ENCODE results near the gene COX14. TPM values are rescaled to one million over a fixed set of nuclear protein-coding genes. Genes with fewer than 3 reads are reported as not detected.
A peak's percentile ranks its signal among the peaks of the same experiment; 100 is the strongest.

Gene COX14
- total and polyA plus RNA-seq, 7 experiments from 2014 or later, result 37.2 to 244 (median 49.0) TPM

- ATAC-seq, result peak; percentile 9
- Mint-ChIP-seq H3K27ac (peak overlapping the region in 2 of 9 donors; percentile 34 to 66), H3K4me1 (peaks cover 0 to 3% (median 0%) of the 10 kb centered on the region in 7 donors), H3K9me3 (no peaks in the 10 kb centered on the region), H3K27me3 (no peaks in the 10 kb centered on the region), H3K36me3 (peaks cover 0 to 16% (median 15%) of the 10 kb centered on the region in 5 donors), H3K4me3 (no peak overlapping the region)
- intact Hi-C loops (cut with micrococcal nuclease), result no loop called here
- Histone ChIP-seq H3K36me3 (ENCODE audit: control insufficient read depth in 2 of 3, insufficient read depth in 3 of 3, low read length in 3 of 3) (peaks cover 0 to 30% (median 14%) of the 10 kb centered on the region in 3 experiments), H3K4me1 (ENCODE audit: control insufficient read depth in 2 of 2, insufficient read depth in 2 of 2, low read length in 2 of 2) (no peaks in the 10 kb centered on the region), H3K4me3 (ENCODE audit: low read length) (no peak overlapping the region), H3K27me3 (ENCODE audit: control insufficient read depth in 2 of 2, insufficient read depth in 2 of 2, low read length in 2 of 2) (peaks cover 0 to 3% of the 10 kb centered on the region in 2 donors), H3K9me3 (ENCODE audit: control insufficient read depth in 2 of 3, low read length in 3 of 3) (no peaks in the 10 kb centered on the region), H3K27ac (ENCODE audit: low read depth, low read length) (no peak overlapping the region)
- CTCF ChIA-PET, result interaction anchor here (1.1 to 1.3 kb wide), 3 partner anchors 9 to 73 kb away, joined by 4 read pairs; partner anchors contain the start of gene COX14
- POLR2A ChIA-PET, result interaction anchor here (2.3 kb wide), 1 partner anchor 9 kb away, joined by 11 read pairs; the partner anchor contains the start of gene COX14
- no peak for DNase-seq
Observed at GRCh38 chr12:50102646-50103309, 9.3 kb upstream of the COX14 start.

GRCh38 chr12:50103351-50103750, 8.7 kb upstream of the COX14 start:
- Mint-ChIP-seq H3K27ac (peak overlapping the region in 2 of 9 donors; percentile 34 to 66), H3K36me3 (peaks cover 0 to 12% (median 10%) of the 10 kb centered on the region in 5 donors), H3K9me3 (no peaks in the 10 kb centered on the region), H3K27me3 (no peaks in the 10 kb centered on the region), H3K4me3 (no peak overlapping the region), H3K4me1 (peaks cover 0 to 3% (median 0%) of the 10 kb centered on the region in 7 donors)
- H3K36me3 ChIP-seq (ENCODE audit: control insufficient read depth in 2 of 3, insufficient read depth in 3 of 3, low read length in 3 of 3), result peaks cover 0 to 25% (median 8%) of the 10 kb centered on the region in 3 experiments
- ATAC-seq (no peak), DNase-seq (no peak)
- ChIA-PET POLR2A (interaction anchor here (2.3 kb wide), 1 partner anchor 8 kb away, joined by 11 read pairs; the partner anchor contains the start of gene COX14), CTCF (interaction anchor here (1.1 to 1.3 kb wide), 2 partner anchors 8 to 73 kb away, joined by 4 read pairs; partner anchors contain the start of gene COX14)
- H3K27ac ChIP-seq (ENCODE audit: low read depth, low read length), result no peak overlapping the region
- peaks cover 0 to 2% of the 10 kb centered on the region in 2 donors for H3K27me3 ChIP-seq (ENCODE audit: control insufficient read depth in 2 of 2, insufficient read depth in 2 of 2, low read length in 2 of 2)
- intact Hi-C loops (cut with micrococcal nuclease), result no loop called here
- no peaks in the 10 kb centered on the region for H3K4me1 ChIP-seq (ENCODE audit: control insufficient read depth in 2 of 2, insufficient read depth in 2 of 2, low read length in 2 of 2)
- no peaks in the 10 kb centered on the region for H3K9me3 ChIP-seq (ENCODE audit: control insufficient read depth in 2 of 3, low read length in 3 of 3)
- no peak overlapping the region for H3K4me3 ChIP-seq (ENCODE audit: low read length)

GRCh38 chr12:50103767-50104321, 8.2 kb upstream of the COX14 start, which contains the start of gene GPD1:
GPD1 (plus strand) TSS chr12:50104008; CDS start chr12:50104051, 43 bp downstream.
- POLR2A ChIA-PET, result interaction anchor here (0.5 to 2.3 kb wide), 2 partner anchors 8 to 19 kb away, joined by 3 to 11 read pairs; partner anchors contain the start of genes COX14 and SMARCD1
- no peaks in the 10 kb centered on the region for H3K27me3 Mint-ChIP-seq
- H3K36me3 Mint-ChIP-seq, result peaks cover 0 to 11% (median 9%) of the 10 kb centered on the region in 5 donors
- no peak within 1 kb of the TSS for H3K27ac ChIP-seq (ENCODE audit: low read depth, low read length)
- ATAC-seq (peak; percentile 42), DNase-seq (peak in 1 of 9 donors; percentile 37)
- H3K9me3 Mint-ChIP-seq, result no peaks in the 10 kb centered on the region
- intact Hi-C loops (cut with micrococcal nuclease), result no loop called here
- H3K4me3 Mint-ChIP-seq, result peak within 1 kb of the TSS in 1 of 10 donors; percentile 51
- peaks cover 0 to 3% (median 0%) of the 10 kb centered on the region in 7 donors for H3K4me1 Mint-ChIP-seq
- H3K4me1 ChIP-seq (ENCODE audit: control insufficient read depth in 2 of 2, insufficient read depth in 2 of 2, low read length in 2 of 2), result no peaks in the 10 kb centered on the region
- CTCF ChIA-PET, result interaction anchor here (1.1 to 1.3 kb wide), 2 partner anchors 8 to 72 kb away, joined by 4 read pairs; partner anchors contain the start of gene COX14
- H3K9me3 ChIP-seq (ENCODE audit: control insufficient read depth in 2 of 3, low read length in 3 of 3), result no peaks in the 10 kb centered on the region
- no peak within 1 kb of the TSS for H3K4me3 ChIP-seq (ENCODE audit: low read length)
- H3K27me3 ChIP-seq (ENCODE audit: control insufficient read depth in 2 of 2, insufficient read depth in 2 of 2, low read length in 2 of 2), result no peaks in the 10 kb centered on the region
- H3K27ac Mint-ChIP-seq, result peak within 1 kb of the TSS in 3 of 9 donors; percentile 34 to 66 (median 55)
- H3K36me3 ChIP-seq (ENCODE audit: control insufficient read depth in 2 of 3, insufficient read depth in 3 of 3, low read length in 3 of 3), result peaks cover 0 to 20% (median 4%) of the 10 kb centered on the region in 3 experiments

- H3K27me3 ChIP-seq (ENCODE audit: control insufficient read depth in 2 of 2, insufficient read depth in 2 of 2, low read length in 2 of 2), result no peaks in the 10 kb centered on the region
- H3K4me1 Mint-ChIP-seq, result peaks cover 0 to 3% (median 0%) of the 10 kb centered on the region in 7 donors
- POLR2A ChIA-PET, result interaction anchor here (0.5 kb wide), 1 partner anchor 20 kb away, joined by 3 read pairs; the partner anchor contains the start of gene SMARCD1
- no peak overlapping the region for H3K4me3 ChIP-seq (ENCODE audit: low read length)
- no peaks in the 10 kb centered on the region for H3K27me3 Mint-ChIP-seq
- H3K36me3 ChIP-seq (ENCODE audit: control insufficient read depth in 2 of 3, insufficient read depth in 3 of 3, low read length in 3 of 3), result peaks cover 0 to 11% (median 0%) of the 10 kb centered on the region in 3 experiments
- H3K4me3 Mint-ChIP-seq, result no peak overlapping the region
- ATAC-seq (no peak), DNase-seq (no peak)
- CTCF ChIA-PET, result interaction anchor here (0.6 kb wide), 1 partner anchor 31 kb away, joined by 4 read pairs; no protein-coding TSS in a partner anchor
- peaks cover 0 to 7% (median 5%) of the 10 kb centered on the region in 5 donors for H3K36me3 Mint-ChIP-seq
- H3K9me3 ChIP-seq (ENCODE audit: control insufficient read depth in 2 of 3, low read length in 3 of 3), result no peaks in the 10 kb centered on the region
- H3K9me3 Mint-ChIP-seq, result no peaks in the 10 kb centered on the region
- H3K4me1 ChIP-seq (ENCODE audit: control insufficient read depth in 2 of 2, insufficient read depth in 2 of 2, low read length in 2 of 2), result no peaks in the 10 kb centered on the region
- no peak overlapping the region for H3K27ac ChIP-seq (ENCODE audit: low read depth, low read length)
- H3K27ac Mint-ChIP-seq, result no peak overlapping the region
- intact Hi-C loops (cut with micrococcal nuclease), result no loop called here
Observed at GRCh38 chr12:50104417-50105366, 7.3 kb upstream of the COX14 start.

- Mint-ChIP-seq H3K27me3 (no peaks in the 10 kb centered on the region), H3K4me1 (peaks cover 0 to 10% (median 6%) of the 10 kb centered on the region in 7 donors), H3K9me3 (no peaks in the 10 kb centered on the region), H3K27ac (peak overlapping the region in 1 of 9 donors; percentile 65), H3K36me3 (peaks cover 0 to 3% (median 0%) of the 10 kb centered on the region in 5 donors), H3K4me3 (no peak overlapping the region)
- Histone ChIP-seq H3K36me3 (ENCODE audit: control insufficient read depth in 2 of 3, insufficient read depth in 3 of 3, low read length in 3 of 3) (no peaks in the 10 kb centered on the region), H3K27ac (ENCODE audit: low read depth, low read length) (no peak overlapping the region), H3K9me3 (ENCODE audit: control insufficient read depth in 2 of 3, low read length in 3 of 3) (no peaks in the 10 kb centered on the region), H3K4me1 (ENCODE audit: control insufficient read depth in 2 of 2, insufficient read depth in 2 of 2, low read length in 2 of 2) (peaks cover 0 to 2% of the 10 kb centered on the region in 2 donors), H3K4me3 (ENCODE audit: low read length) (no peak overlapping the region), H3K27me3 (ENCODE audit: control insufficient read depth in 2 of 2, insufficient read depth in 2 of 2, low read length in 2 of 2) (no peaks in the 10 kb centered on the region)
- POLR2A ChIA-PET, result interaction anchor here (0.5 to 1.7 kb wide), 2 partner anchors 20 to 81 kb away, joined by 3 to 6 read pairs; partner anchors contain the start of gene RACGAP1
- intact Hi-C loops (cut with micrococcal nuclease), result no loop called here
- CTCF ChIA-PET, result interaction anchor here (0.5 to 1.2 kb wide), 2 partner anchors 16 to 1463 kb away, joined by 3 to 4 read pairs; no protein-coding TSS in a partner anchor
- ATAC-seq (no peak), DNase-seq (no peak)
Observed at GRCh38 chr12:50105913-50106450, 6.1 kb upstream of the COX14 start.
